Activated CD4-positive, alpha-beta T cell treated with anti-CD3 and anti-CD28 coated beads, Interleukin-2, amount 50 U/mL, for 16 hours (primary cell): ENCODE data around the gene ATOH8.

Source experiments
- DNase-seq: peaks from one replicate; pipeline ENCODE4 v3.0.0-alpha.2; 2020

ATOH8 gene

GRCh38 chr2:85736456-85737355, 17.1 kb upstream of the ATOH8 start:
- no peak for DNase-seq

- DNase-seq, result no peak
Observed at GRCh38 chr2:85737481-85737880, 16.3 kb upstream of the ATOH8 start.

GRCh38 chr2:85737961-85738360, 15.8 kb upstream of the ATOH8 start:
- no peak for DNase-seq

GRCh38 chr2:85740193-85740592, 13.6 kb upstream of the ATOH8 start:
- DNase-seq, result no peak

GRCh38 chr2:85741211-85741832, 12.5 kb upstream of the ATOH8 start:
- no peak for DNase-seq

- DNase-seq, result no peak
Observed at GRCh38 chr2:85741833-85742455, 11.8 kb upstream of the ATOH8 start.

- DNase-seq, result no peak
Observed at GRCh38 chr2:85743304-85743978, 10.3 kb upstream of the ATOH8 start.

GRCh38 chr2:85744055-85744454, 9.7 kb upstream of the ATOH8 start:
- DNase-seq, result no peak

GRCh38 chr2:85744741-85745601, 8.8 kb upstream of the ATOH8 start:
- DNase-seq, result no peak

- no peak for DNase-seq
Observed at GRCh38 chr2:85745619-85746018, 8.2 kb upstream of the ATOH8 start.

GRCh38 chr2:85746321-85747004, 7.3 kb upstream of the ATOH8 start:
- DNase-seq, result no peak

GRCh38 chr2:85747441-85747840, 6.3 kb upstream of the ATOH8 start:
- no peak for DNase-seq

GRCh38 chr2:85748039-85748734, 5.6 kb upstream of the ATOH8 start:
- DNase-seq, result no peak

GRCh38 chr2:85748985-85749875, 4.6 kb upstream of the ATOH8 start:
- DNase-seq, result no peak

GRCh38 chr2:85750587-85751575, 2.9 kb upstream of the ATOH8 start:
- peak; percentile 57 for DNase-seq

GRCh38 chr2:85751627-85752026, 2.2 kb upstream of the ATOH8 start:
- no peak for DNase-seq

GRCh38 chr2:85753035-85753524, 711 bp upstream of the ATOH8 start:
- no peak for DNase-seq

- DNase-seq, result peak; percentile 12
Observed at GRCh38 chr2:85754313-85755095, 713 bp downstream of the ATOH8 start.
